Activated naive CD8-positive, alpha-beta T cell treated with anti-CD3 and anti-CD28 coated beads, Interleukin-2, amount 50 U/mL, for 16 hours (primary cell): ENCODE results near the gene MKRN1.
"Not testable (repeated sequence)": the region's sequence is repeated elsewhere in the genome, so short reads cannot be mapped to it uniquely, and the experiment has no call there.

ENCODE experiments used
- DNase-seq: peaks from one replicate; pipeline ENCODE4 v3.0.0-alpha.2; 2020; ENCODE audit warnings: low read depth, low spot score

Gene MKRN1

DNA sequence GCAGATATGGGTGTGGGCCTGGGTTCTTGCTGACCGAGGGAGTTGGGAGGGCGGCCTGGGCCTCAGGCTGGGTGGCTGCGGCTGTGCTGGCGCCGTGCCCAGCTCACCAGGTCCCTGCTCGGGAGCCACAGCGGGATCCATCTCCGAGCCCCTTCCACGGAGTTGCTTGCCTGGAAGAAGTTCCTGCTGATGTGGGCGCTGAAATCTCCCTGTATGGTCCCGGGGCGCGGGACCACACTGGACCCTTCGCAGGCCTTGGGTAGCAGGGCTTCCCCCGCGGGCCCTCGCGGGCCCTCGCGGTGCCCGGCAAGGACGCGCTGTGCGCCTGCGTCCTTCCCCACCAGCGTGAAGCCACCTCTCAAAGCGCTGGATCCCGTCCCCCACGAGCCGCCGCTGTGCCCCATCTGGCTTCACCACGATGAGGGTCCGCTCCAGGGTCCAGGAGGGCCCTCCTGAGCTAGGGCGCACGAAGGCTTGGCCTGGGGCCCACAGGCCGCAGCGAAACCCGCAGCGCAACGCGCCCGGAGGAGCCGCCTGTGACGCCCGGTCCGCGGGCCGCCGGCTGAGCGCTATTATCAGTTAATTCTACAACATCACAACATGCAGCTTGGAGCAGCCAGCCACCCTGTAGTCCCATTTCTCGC, 43.9 kb downstream of the MKRN1 start:
- no peak for DNase-seq

DNA sequence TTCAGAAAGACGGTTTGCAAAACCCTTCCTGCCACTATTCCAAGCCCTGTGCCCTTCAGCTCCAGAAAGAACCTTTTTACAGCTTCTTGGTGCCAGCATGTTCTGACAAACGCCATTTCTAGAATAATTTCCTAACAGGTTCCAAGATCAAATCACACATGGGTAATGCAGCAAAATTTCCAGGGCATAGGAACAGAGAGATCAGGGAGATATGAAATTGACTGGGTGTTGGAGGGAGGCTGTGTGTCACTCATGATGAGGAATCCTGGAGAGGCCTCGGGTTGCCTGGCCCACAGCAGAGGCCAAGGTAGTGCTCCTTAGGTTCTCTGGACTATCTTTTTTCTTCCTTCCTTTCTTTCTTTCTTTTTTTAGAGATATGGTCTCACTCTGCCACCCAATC, 45.9 kb downstream of the MKRN1 start:
- no peak for DNase-seq

DNA sequence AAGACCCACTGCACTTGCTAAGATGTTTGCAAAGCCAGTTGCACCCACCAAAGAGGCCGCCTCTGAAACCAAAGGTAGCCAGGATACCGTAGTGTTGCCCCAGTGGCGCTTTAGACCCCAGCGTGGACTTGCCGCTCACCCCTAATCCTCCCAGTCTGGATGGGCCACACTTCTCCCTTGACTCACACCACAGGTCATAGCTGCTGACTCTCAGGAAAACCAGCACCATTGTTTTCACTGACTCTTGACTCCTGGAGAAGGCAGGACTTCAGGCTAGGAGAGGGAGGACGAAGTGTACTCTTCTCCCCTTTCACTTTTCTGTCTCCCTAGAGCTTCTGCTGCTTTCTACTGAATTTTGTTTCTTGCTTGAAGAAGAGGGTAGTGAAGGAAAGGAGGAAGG, 53.2 kb downstream of the MKRN1 start:
- DNase-seq: no peak

DNA sequence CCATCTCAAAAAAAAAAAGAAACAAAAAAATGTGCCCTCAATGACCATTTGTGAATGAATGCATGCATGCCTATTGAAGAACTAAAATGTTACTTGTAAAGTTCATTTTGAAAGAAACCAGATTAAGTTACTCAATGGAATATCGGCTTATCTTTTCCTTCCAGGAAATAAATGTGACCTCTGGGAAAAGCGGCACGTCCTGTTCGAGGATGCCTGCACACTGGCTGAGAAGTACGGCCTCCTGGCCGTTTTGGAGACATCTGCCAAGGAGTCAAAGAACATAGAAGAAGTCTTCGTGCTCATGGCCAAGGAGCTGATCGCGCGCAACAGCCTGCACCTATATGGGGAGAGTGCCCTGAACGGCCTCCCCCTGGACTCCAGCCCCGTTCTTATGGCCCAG, 53.6 kb downstream of the MKRN1 start:
- DNase-seq: no peak

DNA sequence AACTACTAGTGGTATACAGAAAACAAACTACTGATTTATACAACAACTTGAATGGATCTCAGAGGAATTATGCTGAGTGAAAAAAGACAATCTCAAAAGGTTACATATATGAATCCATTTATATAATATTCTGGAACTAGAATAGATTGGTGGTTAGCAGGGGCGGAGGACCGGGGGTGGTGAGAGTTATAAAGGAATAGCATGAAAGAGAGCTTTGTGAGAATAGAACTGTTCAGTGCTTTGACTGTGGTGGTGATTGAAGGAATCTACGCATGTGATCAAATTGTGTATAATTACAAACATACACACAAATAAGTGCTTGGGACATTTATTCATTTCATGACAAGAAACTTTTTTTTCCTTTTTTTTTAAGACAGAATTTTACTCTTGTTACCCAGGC, 55.8 kb downstream of the MKRN1 start:
- DNase-seq: no peak

DNA sequence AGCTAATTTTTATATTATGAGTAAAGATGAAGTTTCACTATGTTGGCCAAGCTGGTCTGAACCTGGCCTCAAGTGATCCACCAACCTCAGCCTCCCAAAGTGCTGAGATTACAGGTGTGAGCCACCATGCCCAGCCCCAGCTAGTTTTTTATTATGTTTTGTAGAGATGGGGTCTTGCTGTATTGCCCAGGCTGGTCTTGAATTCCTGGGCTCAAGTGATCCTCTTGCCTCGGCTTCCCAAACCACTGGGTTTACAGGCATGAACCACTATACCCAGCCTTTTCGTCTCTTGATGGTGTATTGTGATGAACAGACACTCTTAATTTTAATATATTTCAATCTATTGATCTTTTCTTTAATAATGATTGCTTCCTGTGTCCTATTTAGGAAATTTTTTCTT, 57.8 kb downstream of the MKRN1 start:
- no peak for DNase-seq

DNA sequence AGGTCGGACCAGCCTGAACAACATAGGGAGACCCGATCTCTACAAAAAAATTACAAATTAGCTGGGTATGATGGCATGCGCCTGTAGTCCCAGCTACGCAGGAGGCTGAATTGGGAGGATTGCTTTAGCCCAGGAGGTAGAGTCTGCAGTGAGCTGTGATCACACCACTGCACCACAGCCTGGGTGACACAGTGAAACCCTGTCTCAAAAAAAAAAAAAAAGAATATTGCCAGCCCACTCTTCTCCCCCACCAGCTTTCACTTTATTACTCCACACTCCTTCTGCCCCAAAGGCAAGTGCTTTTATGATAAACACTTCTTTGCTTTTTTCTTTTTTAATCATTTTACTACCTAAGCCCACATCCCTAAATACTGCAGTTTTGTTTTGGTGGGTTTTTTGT, 60.7 kb downstream of the MKRN1 start:
- DNase-seq: no peak

DNA sequence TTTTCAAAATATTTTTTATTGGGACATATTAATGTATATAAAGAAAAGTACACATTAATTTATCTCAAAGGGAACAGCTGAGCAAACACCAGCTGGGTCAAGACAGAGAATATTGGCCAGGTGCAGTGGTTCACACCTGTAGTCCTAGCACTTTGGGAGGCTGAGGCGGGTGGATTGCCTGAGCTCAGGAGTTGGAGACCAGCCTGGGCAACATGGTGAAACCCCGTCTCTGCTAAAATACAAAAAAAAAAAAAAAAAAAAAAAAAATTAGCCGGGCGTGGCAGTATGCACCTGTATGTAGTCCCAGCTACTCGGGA, 61.2 kb downstream of the MKRN1 start:
- DNase-seq: not testable (repeated sequence)

DNA sequence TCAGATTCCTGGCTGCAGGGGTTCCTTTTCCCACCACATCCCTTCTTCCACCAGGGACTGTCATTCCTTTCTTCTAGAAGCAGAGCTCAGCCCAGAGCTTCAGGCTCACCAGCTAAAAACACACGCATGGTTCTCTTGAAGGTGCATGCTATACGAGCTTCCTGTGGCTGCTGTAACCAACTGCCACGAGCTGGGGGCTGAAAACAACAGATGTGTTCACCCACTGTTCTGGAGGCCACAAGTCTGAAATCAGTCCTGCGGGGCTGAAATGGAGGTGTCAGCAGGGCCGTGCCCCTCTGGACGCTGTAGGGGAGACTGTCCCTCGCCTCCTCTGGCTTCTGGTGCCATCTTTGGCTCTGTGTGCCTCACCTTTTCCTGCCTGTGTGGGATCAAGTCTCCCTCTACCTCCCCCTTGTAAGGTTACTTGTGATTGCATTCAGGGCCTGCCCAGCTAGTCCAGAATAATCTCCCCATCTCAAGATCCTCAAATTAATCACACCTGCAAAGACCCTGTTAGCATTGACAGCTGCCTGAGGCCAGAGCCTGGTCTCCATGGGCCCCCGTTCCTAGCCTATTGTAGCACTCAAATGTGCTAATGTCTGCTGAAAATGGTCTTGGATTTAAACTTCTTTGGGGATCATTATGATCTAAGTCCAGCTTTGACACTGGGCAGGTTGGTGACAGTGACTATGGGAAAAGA, 61.7 kb downstream of the MKRN1 start:
- no peak for DNase-seq

DNA sequence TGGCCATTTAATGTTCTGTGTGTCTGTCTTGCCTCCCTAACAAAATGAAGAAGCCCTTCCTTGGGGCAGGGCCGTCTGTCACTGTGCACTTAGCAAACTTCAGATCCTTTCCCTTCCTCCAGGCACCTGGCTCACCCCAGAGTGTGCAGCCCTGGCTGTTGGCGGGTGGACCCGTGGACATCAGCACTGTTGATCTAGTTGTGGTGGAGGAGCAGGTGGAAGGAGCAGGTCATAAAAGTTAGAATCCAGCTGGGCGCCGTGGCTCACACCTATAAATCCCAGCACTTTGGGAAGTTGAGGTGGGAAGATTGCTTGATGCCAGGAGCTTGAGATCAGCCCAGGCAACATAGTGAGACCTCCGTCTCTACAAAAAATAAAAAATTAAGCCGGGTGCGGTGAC, 62.7 kb downstream of the MKRN1 start:
- DNase-seq: no peak

DNA sequence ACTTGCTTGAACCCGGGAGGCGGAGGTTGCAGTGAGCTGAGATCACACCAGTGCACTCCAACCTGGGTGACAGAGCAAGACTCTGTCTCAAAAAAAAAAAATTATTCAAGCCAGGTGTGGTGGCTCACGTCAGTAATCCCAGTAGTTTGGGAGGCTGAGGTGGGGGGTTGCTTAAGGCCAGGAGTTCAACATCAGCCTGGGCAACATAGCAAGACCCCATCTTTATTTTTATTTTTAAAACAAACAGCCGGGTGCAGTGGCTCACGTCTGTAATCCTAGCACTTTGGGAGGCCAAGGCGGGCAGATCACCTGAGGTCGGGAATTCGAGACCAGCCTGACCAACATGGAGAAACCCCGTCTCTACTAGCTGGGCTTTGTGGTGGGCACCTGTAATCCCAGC, 63.5 kb downstream of the MKRN1 start:
- not testable (repeated sequence) for DNase-seq

DNA sequence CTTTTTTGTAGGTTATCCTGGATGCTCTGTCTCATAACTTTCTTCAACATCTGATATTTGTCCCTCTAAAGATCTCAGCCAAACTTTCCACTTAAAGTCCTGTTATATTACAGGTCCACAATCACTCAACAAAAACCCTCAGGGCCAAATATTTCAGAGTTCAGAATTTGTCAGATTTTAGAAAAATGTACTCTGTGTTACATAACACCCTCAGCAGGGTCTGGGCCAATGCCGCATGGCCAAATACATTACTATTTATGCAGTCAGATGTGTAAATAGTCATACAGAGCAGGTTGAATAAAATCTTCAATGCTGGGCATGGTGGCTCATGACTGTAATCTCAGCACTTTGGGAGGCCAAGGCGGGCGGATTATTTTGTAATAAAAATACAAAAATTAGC, 63.9 kb downstream of the MKRN1 start:
- no peak for DNase-seq

DNA sequence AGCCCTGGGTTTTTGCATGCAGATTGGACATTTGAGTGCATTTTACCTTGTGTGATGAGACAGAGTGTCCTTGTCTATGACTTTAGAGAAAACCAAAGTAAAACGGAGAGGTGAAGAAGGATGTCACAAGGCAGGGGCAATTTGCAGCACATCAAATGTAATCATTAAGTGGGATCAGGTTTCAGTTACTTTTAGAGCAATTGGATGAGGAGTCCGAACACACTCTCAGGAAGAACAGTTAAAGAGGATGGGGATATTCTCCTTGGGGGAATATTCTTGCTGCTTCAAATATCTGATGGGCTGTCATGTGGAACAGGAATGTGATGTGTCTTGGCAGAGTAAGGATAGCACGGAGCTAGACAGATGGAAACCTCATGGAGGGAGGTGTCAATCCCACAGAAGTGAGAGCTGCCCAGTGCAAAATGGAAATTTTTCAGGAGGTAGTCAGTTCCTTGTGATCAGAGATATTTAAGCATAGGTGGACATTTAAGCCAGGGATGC, 74.7 kb downstream of the MKRN1 start:
- no peak for DNase-seq

DNA sequence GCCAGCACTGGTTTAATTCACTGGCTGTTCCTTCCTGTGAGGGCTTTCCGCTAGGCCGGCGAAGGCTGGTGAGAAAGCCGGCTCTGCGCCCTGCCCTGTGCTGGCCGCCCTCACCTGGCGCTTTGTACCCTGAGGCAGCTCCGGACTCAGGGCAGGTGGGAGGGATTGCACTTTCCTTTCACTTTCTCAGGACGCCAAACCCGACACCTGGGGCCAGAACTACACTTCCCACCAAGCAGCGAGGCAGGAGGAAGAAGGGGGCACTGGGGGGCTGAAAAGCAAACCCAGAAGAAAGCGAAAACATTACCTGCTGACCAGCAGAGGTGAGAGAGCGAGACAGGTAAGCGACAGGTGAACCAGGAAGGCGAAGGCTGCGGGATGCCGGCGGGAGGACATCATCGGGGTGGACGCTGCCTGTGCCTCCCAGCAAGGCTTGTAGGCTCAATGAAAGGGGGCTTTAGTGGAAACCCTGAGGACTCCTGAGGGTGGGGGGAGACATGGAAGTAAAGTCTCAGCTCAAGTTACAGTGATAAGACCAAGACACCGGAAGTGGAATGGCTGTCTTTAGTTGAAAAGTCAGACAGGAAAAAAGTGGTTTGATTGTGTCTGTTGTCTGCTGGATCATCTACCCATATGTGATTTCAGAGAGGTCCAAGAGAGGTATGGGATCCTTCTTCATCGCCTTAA, 75.3 kb downstream of the MKRN1 start, which contains the start of gene RAB19:
RAB19 (plus strand) TSS at position 181 of the 687 bp plus-strand sequence. CDS start 3,589 bp downstream, outside the sequence.
- DNase-seq: peak; percentile 12
